RWPE2 (cell line): ENCODE data around the gene NRBF2.

Experiments
- ATAC-seq: fragments of 200-7000 bp; cut with Tn5 transposase; 3 replicates; pipeline ENCODE4 v1.9.1; 2021; ENCODE audit warnings: low read depth
- DNase-seq: peaks from one replicate; pipeline ENCODE4 v3.0.0-alpha.2; 2020; ENCODE audit warnings: low spot score
- H3K27ac ChIP-seq: fragments of 450-650 bp; 2 replicates; pipeline ENCODE4 v1.5.1; 2017; ENCODE audit warnings: mild to moderate bottlenecking; ENCODE audit not compliant: poor library complexity, severe bottlenecking
- H3K27me3 ChIP-seq: fragments of 250-450 bp; sonication (Bioruptor Pico); 2 replicates; pipeline ENCODE4 v1.5.1; 2021; ENCODE audit warnings: mild to moderate bottlenecking, moderate library complexity; ENCODE audit not compliant: insufficient read depth, poor library complexity, severe bottlenecking
- H3K36me3 ChIP-seq: fragments of 250-450 bp; sonication (Bioruptor Pico); 2 replicates; pipeline ENCODE4 v1.5.1; 2020; ENCODE audit warnings: low read depth, mild to moderate bottlenecking, moderate library complexity
- H3K4me1 ChIP-seq: fragments of 250-450 bp; sonication (Bioruptor Pico); 2 replicates; pipeline ENCODE4 v1.5.1; 2021; ENCODE audit warnings: mild to moderate bottlenecking, moderate library complexity; ENCODE audit not compliant: insufficient read depth, poor library complexity, severe bottlenecking
- H3K4me3 ChIP-seq: fragments of 250-450 bp; sonication (Bioruptor Pico); 2 replicates; pipeline ENCODE4 v1.5.1; 2021; ENCODE audit warnings: mild to moderate bottlenecking, moderate library complexity; ENCODE audit not compliant: severe bottlenecking
- H3K9me3 ChIP-seq: fragments of 250-450 bp; sonication (Bioruptor Pico); 2 replicates; pipeline ENCODE4 v1.5.1; 2021; ENCODE audit warnings: mild to moderate bottlenecking, moderate library complexity; ENCODE audit not compliant: severe bottlenecking
- TF ChIP-seq, protein P1 (sequence below): fragments of 450-650 bp; IDR thresholded peaks from one replicate; pipeline ENCODE4 v1.5.1; 2017; ENCODE audit warnings: mild to moderate bottlenecking, moderate library complexity; ENCODE audit not compliant: poor library complexity, severe bottlenecking

Gene NRBF2

DNA sequence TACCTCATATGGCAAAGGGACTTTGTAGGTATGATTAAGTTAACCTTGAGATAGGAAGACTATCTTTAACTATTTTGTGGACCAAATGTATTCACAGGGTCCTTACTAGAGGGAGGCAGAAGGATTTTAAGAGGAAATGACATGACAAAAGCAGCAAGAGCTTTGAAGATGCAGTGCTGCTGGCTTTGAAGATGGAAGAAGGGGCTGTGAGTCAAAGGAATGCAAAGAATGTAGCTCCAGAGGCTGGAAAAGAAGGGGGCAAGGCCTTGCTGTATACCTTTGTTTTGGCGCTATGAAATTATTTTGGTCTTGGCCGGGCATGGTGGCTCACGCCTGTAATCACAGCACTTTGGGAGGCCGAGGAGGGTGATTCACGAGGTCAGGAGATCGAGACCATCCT, 3.2 kb upstream of the NRBF2 start:
- Histone ChIP-seq H3K9me3 (no peaks in the 10 kb centered on the region), H3K27me3 (no peaks in the 10 kb centered on the region), H3K36me3 (0 out of 2 replicates have a peak, but pooled peaks cover 2% of the 10 kb centered on the region), H3K4me3 (no peak overlapping the region), H3K27ac (no peak overlapping the region), H3K4me1 (peaks cover 4% of the 10 kb centered on the region)
- TF ChIP-seq, protein P1, sequence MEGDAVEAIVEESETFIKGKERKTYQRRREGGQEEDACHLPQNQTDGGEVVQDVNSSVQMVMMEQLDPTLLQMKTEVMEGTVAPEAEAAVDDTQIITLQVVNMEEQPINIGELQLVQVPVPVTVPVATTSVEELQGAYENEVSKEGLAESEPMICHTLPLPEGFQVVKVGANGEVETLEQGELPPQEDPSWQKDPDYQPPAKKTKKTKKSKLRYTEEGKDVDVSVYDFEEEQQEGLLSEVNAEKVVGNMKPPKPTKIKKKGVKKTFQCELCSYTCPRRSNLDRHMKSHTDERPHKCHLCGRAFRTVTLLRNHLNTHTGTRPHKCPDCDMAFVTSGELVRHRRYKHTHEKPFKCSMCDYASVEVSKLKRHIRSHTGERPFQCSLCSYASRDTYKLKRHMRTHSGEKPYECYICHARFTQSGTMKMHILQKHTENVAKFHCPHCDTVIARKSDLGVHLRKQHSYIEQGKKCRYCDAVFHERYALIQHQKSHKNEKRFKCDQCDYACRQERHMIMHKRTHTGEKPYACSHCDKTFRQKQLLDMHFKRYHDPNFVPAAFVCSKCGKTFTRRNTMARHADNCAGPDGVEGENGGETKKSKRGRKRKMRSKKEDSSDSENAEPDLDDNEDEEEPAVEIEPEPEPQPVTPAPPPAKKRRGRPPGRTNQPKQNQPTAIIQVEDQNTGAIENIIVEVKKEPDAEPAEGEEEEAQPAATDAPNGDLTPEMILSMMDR = no peak
- DNase-seq (no peak), ATAC-seq (no peak)

DNA sequence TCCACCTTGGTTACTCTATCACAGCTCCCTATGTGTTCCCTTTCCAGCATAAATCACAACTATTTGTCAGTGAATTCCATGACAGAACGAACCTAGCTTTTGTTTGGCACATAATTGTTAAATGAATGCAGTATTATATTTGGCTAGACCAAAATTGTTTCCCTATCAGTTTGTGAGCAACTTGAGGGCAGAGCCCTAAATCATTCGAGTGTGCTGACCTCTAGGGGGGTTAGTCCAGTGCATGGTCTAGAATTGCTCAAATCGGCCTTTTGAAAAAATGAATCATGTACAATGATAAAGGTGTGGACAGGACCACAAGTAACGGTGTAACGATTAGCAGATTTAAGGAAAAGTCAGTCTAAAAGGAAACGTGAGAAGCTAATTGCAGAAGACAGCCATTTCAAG, 475 bp upstream of the NRBF2 start:
- ATAC-seq (no peak), DNase-seq (no peak)
- Histone ChIP-seq H3K4me1 (peaks cover 8% of the 10 kb centered on the region), H3K4me3 (no peak overlapping the region), H3K27ac (peak overlapping the region; percentile 67), H3K36me3 (peaks cover 19% of the 10 kb centered on the region), H3K27me3 (no peaks in the 10 kb centered on the region), H3K9me3 (no peaks in the 10 kb centered on the region)
- TF ChIP-seq, protein P1 = no peak

DNA sequence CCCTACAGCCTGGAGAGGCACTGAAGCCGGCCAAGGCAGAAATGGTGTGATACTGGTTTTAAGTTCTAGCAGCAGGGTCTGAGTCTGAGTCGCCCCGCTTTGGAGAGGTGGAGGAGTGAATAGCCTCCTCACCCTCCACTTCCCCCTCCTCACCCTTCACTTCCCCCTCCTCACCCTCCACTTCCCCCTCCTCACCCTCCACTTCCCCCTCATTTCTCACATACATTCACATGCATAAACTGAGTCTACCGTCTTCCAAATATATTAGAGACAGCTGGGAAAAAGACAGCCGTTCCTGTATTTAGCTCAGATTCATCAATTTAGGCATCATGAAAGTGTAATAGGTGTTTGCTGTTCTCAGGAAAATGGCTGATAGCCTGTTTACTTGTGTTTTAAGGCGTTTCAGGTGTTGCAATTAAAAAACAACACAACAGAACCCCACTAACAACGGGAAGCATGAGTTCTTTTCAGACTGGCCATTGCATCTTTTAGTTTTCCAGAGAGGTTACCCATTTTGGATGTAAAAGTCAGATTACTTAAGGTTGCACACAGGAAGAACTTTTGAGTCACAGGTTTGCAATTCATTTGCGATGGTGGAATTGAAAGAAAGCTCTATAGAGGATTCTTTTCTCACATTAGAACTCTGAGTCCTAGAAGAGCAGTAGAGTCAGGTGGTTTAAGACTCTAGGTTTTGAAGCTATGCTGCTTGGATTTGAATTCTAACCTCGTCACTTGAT, 861 bp downstream of the NRBF2 start:
- H3K27ac ChIP-seq = peak overlapping the region; percentile 67
- peak overlapping the region; percentile 74 for H3K4me3 ChIP-seq

DNA sequence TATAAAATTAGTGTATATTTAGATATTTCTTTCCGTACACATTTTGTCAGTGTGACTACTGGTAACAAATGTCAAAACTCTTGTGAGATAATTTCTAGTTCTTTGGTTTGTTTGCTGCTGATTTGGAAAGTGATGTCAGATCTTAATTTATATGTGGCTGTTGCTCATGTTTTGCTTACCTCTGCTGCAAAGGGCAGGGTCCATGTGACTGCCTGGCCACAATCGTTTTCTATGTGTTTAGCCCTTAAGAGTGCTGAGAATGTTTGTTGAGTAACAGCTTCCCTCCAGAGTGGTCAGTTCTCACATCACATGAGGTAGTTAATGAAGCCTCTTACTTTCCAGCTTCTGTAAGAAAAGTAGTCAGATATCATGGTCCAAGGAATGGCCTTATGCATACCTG, 4.2 kb downstream of the NRBF2 start:
- H3K27ac ChIP-seq = no peak overlapping the region
- H3K4me1 ChIP-seq = peaks cover 8% of the 10 kb centered on the region
- ATAC-seq = no peak
- H3K36me3 ChIP-seq = peaks cover 40% of the 10 kb centered on the region
- H3K9me3 ChIP-seq = no peaks in the 10 kb centered on the region
- TF ChIP-seq, protein P1 = no peak
- no peak for DNase-seq
- no peak overlapping the region for H3K4me3 ChIP-seq
- no peaks in the 10 kb centered on the region for H3K27me3 ChIP-seq

More for the DNA sequence above, 861 bp downstream of the NRBF2 start:
- ATAC-seq (0 out of 3 replicates have a peak, but pooled peaks have one; percentile 16), DNase-seq (no peak)
- TF ChIP-seq, protein P1 = peak; percentile 19
- Histone ChIP-seq H3K9me3 (no peaks in the 10 kb centered on the region), H3K36me3 (peaks cover 19% of the 10 kb centered on the region), H3K27me3 (no peaks in the 10 kb centered on the region), H3K4me1 (peaks cover 8% of the 10 kb centered on the region)

DNA sequence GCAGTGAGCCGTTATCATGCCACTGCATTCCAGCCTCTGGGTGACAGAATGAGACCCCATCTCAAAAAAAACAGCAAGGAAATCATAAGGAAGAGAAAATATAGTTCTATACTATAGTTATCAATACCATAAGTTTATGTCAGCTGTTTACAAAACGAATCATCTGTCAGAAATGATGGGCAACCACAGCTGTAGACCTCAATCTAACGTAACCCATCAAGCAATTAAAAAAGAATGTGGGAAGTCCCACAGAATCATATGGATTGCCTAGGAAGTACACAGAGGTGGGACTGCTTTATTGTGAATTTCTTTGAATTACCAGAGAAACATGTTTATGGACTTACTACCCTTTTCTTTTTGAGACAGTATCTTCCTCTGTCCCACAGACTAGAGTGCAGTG, 6.9 kb downstream of the NRBF2 start:
- no peak for DNase-seq
- ATAC-seq = peak; percentile 35; the same call in 1 of the 3 replicates
- Histone ChIP-seq H3K9me3 (no peaks in the 10 kb centered on the region), H3K36me3 (peaks cover 36% of the 10 kb centered on the region), H3K27ac (no peak overlapping the region), H3K4me1 (peaks cover 5% of the 10 kb centered on the region), H3K27me3 (no peaks in the 10 kb centered on the region), H3K4me3 (no peak overlapping the region)
- TF ChIP-seq, protein P1 = no peak
